GM18499 (cell line): ENCODE results near the gene SOSTDC1.
"Not testable (repeated sequence)": the region's sequence is repeated elsewhere in the genome, so short reads cannot be mapped to it uniquely, and the experiment has no call there.

ENCODE experiments used
- ATAC-seq: cut with Tn5 transposase; IDR thresholded peaks from one replicate; pipeline ENCODE4 v1.9.1; 2021; ENCODE audit warnings: moderate number of reproducible peaks; ENCODE audit not compliant: insufficient read depth, unreplicated experiment

SOSTDC1 gene

GRCh38 chr7:16465469-16466361 lies at the start of gene SOSTDC1:
SOSTDC1 (minus strand) TSS chr7:16465738; CDS start chr7:16465668, 70 bp downstream.
- ATAC-seq = no peak

- ATAC-seq = no peak
Observed at GRCh38 chr7:16514729-16515128, 49.2 kb upstream of the SOSTDC1 start.

- ATAC-seq = no peak
Observed at GRCh38 chr7:16514271-16514670, 48.7 kb upstream of the SOSTDC1 start.

GRCh38 chr7:16512097-16512496 lies 46.6 kb upstream of the SOSTDC1 start:
- no peak for ATAC-seq

GRCh38 chr7:16511314-16511713 lies 45.8 kb upstream of the SOSTDC1 start:
- no peak for ATAC-seq

GRCh38 chr7:16509829-16510228 lies 44.3 kb upstream of the SOSTDC1 start:
- ATAC-seq = no peak

GRCh38 chr7:16506422-16506821 lies 40.9 kb upstream of the SOSTDC1 start:
- ATAC-seq = not testable (repeated sequence)

- ATAC-seq = no peak
Observed at GRCh38 chr7:16504019-16504418, 38.5 kb upstream of the SOSTDC1 start.

GRCh38 chr7:16502303-16502702 lies 36.8 kb upstream of the SOSTDC1 start:
- ATAC-seq = no peak

GRCh38 chr7:16498122-16498521 lies 32.6 kb upstream of the SOSTDC1 start:
- no peak for ATAC-seq

GRCh38 chr7:16494955-16495719 lies 29.6 kb upstream of the SOSTDC1 start:
- no peak for ATAC-seq

GRCh38 chr7:16494551-16494950 lies 29.0 kb upstream of the SOSTDC1 start:
- no peak for ATAC-seq

- no peak for ATAC-seq
Observed at GRCh38 chr7:16493266-16493665, 27.7 kb upstream of the SOSTDC1 start.

GRCh38 chr7:16492513-16493062 lies 27.1 kb upstream of the SOSTDC1 start:
- no peak for ATAC-seq

GRCh38 chr7:16491148-16491547 lies 25.6 kb upstream of the SOSTDC1 start:
- no peak for ATAC-seq

- ATAC-seq = no peak
Observed at GRCh38 chr7:16484453-16485158, 19.1 kb upstream of the SOSTDC1 start.

- no peak for ATAC-seq
Observed at GRCh38 chr7:16479591-16479990, 14.1 kb upstream of the SOSTDC1 start.

- no peak for ATAC-seq
Observed at GRCh38 chr7:16479161-16479560, 13.6 kb upstream of the SOSTDC1 start.

- no peak for ATAC-seq
Observed at GRCh38 chr7:16471933-16472332, 6.4 kb upstream of the SOSTDC1 start.

GRCh38 chr7:16463949-16464715 lies 1.4 kb downstream of the SOSTDC1 start:
- ATAC-seq = no peak
